Testis (tissue), 2 donors: ENCODE data around the gene HIF1A.

ENCODE experiments used
- POLR2A ChIP-seq: fragments of 450-650 bp; IDR thresholded peaks from one replicate; pipeline ENCODE4 v1.6.1; 2017; ENCODE audit warnings: antibody characterized with exemption, mild to moderate bottlenecking, moderate library complexity
- TF ChIP-seq, protein P1 (sequence below), 3 experiments: fragments of 450-650 bp in 2 of 3; fragments of 200-600 bp in 1 of 3; sonication (generic) in 1 of 3; IDR thresholded peaks; one replicate each; pipeline ENCODE4 v1.5.1; 2016 to 2019; ENCODE audit warnings: antibody characterized with exemption in 3 of 3, mild to moderate bottlenecking in 2 of 3, moderate library complexity in 1 of 3

DNA sequence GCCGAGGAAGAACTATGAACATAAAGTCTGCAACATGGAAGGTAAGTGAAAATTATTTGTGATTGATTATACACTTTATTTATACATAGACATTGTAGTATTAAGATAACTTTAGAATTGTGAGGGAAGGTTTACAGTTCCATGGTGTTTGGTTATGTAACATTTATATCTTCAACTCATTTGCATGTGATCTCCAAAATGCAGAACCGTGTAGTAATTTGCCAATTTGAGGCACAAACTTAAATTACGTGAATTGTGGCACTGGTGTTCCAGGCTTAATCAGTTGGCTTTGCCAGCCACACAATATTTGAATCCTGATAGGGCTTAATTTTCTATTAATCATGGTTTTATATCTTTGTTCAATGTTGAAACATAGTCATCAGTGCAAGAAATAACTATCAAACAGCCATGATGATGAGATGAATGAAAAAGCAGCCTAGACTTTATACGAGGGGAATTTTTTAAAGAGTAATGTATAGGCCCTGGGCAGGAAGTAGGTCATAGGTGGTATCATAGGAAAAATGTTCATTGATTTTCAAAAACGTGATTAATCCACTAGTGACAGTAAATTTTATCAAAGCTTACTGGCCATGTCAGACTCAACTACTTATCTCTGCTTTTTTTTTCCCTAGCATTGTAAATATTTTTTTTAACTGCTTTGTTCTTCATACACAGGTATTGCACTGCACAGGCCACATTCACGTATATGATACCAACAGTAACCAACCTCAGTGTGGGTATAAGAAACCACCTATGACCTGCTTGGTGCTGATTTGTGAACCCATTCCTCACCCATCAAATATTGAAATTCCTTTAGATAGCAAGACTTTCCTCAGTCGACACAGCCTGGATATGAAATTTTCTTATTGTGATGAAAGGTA, 31.7 kb downstream of the HIF1A start:
- TF ChIP-seq, protein P1, sequence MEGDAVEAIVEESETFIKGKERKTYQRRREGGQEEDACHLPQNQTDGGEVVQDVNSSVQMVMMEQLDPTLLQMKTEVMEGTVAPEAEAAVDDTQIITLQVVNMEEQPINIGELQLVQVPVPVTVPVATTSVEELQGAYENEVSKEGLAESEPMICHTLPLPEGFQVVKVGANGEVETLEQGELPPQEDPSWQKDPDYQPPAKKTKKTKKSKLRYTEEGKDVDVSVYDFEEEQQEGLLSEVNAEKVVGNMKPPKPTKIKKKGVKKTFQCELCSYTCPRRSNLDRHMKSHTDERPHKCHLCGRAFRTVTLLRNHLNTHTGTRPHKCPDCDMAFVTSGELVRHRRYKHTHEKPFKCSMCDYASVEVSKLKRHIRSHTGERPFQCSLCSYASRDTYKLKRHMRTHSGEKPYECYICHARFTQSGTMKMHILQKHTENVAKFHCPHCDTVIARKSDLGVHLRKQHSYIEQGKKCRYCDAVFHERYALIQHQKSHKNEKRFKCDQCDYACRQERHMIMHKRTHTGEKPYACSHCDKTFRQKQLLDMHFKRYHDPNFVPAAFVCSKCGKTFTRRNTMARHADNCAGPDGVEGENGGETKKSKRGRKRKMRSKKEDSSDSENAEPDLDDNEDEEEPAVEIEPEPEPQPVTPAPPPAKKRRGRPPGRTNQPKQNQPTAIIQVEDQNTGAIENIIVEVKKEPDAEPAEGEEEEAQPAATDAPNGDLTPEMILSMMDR (IDR thresholded peaks at IDR 0.05) = no peak
- TF ChIP-seq POLR2A = no peak
